ENCODE data around the gene MROH7. TPM values are rescaled to one million over a fixed set of nuclear protein-coding genes. Genes with fewer than 3 reads are reported as not detected.

Gene MROH7
- total and polyA plus RNA-seq, 2 donors from 2014 or later, result 3.8 to 5.4 TPM

- Histone ChIP-seq H3K9me3 (ENCODE audit: control insufficient read depth in 2 of 3, insufficient read depth in 1 of 3, low read length in 3 of 3) (no peaks in the 10 kb centered on the region), H3K27ac (ENCODE audit: low read depth in 2 of 2, low read length in 2 of 2) (peak overlapping the region in 1 of 2 donors; percentile 26), H3K4me3 (ENCODE audit: low read length in 3 of 3) (peak overlapping the region in 1 of 3 donors; percentile 41), H3K4me1 (ENCODE audit: control insufficient read depth in 2 of 3, insufficient read depth in 2 of 3, low read depth in 1 of 3, low read length in 3 of 3) (peaks cover 0 to 8% (median 6%) of the 10 kb centered on the region in 3 donors), H3K9ac (ENCODE audit: low read length in 3 of 3) (no peak overlapping the region), H3K36me3 (ENCODE audit: control insufficient read depth in 2 of 3, insufficient read depth in 3 of 3, low read length in 3 of 3) (no peaks in the 10 kb centered on the region), H3K27me3 (ENCODE audit: control insufficient read depth, insufficient read depth, low read length) (no peaks in the 10 kb centered on the region)
- no peak for TF ChIP-seq CTCF (IDR thresholded peaks at IDR 0.05; ENCODE audit: borderline replicate concordance, extremely low read depth, insufficient read depth)
- intact Hi-C loops (cut with DNase I), result no loop called here
- DNase-seq, result peak in 1 of 5 donors; percentile 42
- no peak for FAIRE-seq
Observed at GRCh38 chr1:54619749-54620148, 21.8 kb upstream of the MROH7 start.

GRCh38 chr1:54623216-54624007, 18.2 kb upstream of the MROH7 start, which contains the start of gene FAM151A:
Gene FAM151A, minus strand, starts transcription at chr1:54623525. Its CDS starts 130 bp downstream, at chr1:54623395.
- H3K9ac ChIP-seq (ENCODE audit: low read length in 3 of 3), result no peak within 1 kb of the TSS
- intact Hi-C loops (cut with DNase I), result no loop called here
- H3K36me3 ChIP-seq (ENCODE audit: control insufficient read depth in 2 of 3, insufficient read depth in 3 of 3, low read length in 3 of 3), result no peaks in the 10 kb centered on the region
- H3K4me3 ChIP-seq (ENCODE audit: low read length in 3 of 3), result peak within 1 kb of the TSS in 2 of 3 donors; percentile 53 to 60
- peak within 1 kb of the TSS; percentile 23 to 57 for H3K27ac ChIP-seq (ENCODE audit: low read depth in 2 of 2, low read length in 2 of 2)
- H3K9me3 ChIP-seq (ENCODE audit: control insufficient read depth in 2 of 3, insufficient read depth in 1 of 3, low read length in 3 of 3), result no peaks in the 10 kb centered on the region
- TF ChIP-seq CTCF (IDR thresholded peaks at IDR 0.05; ENCODE audit: borderline replicate concordance, extremely low read depth, insufficient read depth), result no peak
- DNase-seq (peak in 1 of 5 donors; percentile 32), FAIRE-seq (no peak)
- peaks cover 0 to 6% (median 5%) of the 10 kb centered on the region in 3 donors for H3K4me1 ChIP-seq (ENCODE audit: control insufficient read depth in 2 of 3, insufficient read depth in 2 of 3, low read depth in 1 of 3, low read length in 3 of 3)
- H3K27me3 ChIP-seq (ENCODE audit: control insufficient read depth, insufficient read depth, low read length), result no peaks in the 10 kb centered on the region

GRCh38 chr1:54624466-54625464, 16.8 kb upstream of the MROH7 start:
- Histone ChIP-seq H3K36me3 (ENCODE audit: control insufficient read depth in 2 of 3, insufficient read depth in 3 of 3, low read length in 3 of 3) (no peaks in the 10 kb centered on the region), H3K9me3 (ENCODE audit: control insufficient read depth in 2 of 3, insufficient read depth in 1 of 3, low read length in 3 of 3) (no peaks in the 10 kb centered on the region), H3K4me1 (ENCODE audit: control insufficient read depth in 2 of 3, insufficient read depth in 2 of 3, low read depth in 1 of 3, low read length in 3 of 3) (peaks cover 0 to under 1% (median 0%) of the 10 kb centered on the region in 3 donors), H3K27me3 (ENCODE audit: control insufficient read depth, insufficient read depth, low read length) (no peaks in the 10 kb centered on the region), H3K27ac (ENCODE audit: low read depth in 2 of 2, low read length in 2 of 2) (no peak overlapping the region), H3K4me3 (ENCODE audit: low read length in 3 of 3) (no peak overlapping the region), H3K9ac (ENCODE audit: low read length in 3 of 3) (no peak overlapping the region)
- no peak for DNase-seq
- no peak for TF ChIP-seq CTCF (IDR thresholded peaks at IDR 0.05; ENCODE audit: borderline replicate concordance, extremely low read depth, insufficient read depth)
- intact Hi-C loops (cut with DNase I), result no loop called here
- no peak for FAIRE-seq
